COLO668 (cell line): ENCODE measurements around the gene GRIK2.

Source experiments
- DNase-seq: peaks from one replicate; lab custom pipeline; 2025; ENCODE audit not compliant: unreplicated experiment; lab: John Stamatoyannopoulos, UW

GRIK2 gene

DNA sequence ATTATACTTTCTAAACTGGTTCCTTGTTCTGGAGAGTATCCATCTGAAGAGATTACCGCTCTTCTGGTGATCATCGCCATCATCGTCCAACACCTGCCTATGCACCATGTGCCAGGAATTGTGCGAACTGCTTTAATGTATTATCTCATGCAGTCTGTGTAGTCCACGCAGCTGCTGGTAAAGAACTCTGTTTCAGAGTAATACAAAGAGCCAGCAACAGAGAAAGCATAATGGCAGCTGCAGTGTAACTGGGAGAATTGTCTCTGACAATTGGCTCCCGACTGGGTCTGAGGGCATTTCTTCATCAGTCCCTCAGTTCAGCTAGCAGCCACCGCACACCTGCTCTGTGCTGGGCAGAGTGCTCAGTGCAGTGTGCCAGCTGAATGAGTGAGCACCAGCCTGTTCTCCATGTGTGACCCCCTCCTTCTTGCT, 383.4 kb downstream of the GRIK2 start:
- DNase-seq = no peak

DNA sequence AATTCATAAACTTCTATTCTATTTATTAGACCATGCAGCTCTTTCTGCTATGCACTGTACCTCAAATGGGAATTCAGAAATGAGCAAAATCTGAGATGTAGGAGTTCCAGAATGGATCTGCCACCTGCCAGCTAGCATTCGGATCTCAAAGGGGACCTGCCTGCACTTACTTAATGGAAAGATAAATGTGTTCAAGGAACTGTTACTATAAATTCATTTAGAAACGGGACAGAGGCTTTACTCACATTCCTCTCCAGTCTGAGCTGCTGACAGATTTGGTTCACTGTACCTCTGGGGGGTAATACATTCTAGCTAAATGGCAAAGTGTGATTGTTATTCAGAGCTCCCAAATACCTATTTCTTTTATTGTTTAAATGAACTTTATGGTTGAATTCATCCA, 384.1 kb downstream of the GRIK2 start:
- DNase-seq = no peak

DNA sequence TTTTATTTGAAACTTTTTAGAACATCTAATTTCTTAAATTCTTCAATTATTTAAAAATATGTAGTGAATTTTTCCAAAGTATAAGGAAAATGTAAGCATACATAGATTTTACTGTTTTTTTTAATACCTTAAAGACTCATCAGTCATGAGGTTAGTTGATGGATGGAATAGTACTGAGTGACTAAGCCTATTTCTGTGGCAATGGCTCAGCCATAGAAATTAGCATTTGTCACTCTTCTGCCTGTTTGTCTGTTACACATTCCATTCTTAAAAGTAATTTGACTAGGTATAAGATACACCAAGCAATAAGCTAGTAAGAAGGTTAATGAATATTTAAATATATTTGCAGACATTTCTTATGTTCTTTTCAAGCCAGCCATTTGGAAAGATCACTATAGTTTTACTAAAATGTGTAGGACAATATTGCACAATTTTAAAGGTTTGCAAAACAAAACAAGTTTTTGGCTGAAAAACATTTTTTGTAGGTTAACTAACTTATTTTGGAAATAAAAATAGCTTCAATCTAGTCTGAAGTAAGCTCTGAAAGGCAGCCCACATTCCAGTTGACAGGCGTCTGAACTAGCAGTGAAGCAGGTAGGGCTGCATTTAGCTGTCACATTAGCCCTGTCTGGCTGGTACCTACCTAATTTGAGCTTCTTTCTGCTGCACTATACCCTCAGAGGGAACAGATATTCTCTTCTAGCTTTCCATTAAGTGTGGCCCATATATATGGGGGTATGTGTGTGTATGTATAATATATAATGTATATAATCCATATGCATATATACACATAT, 385.7 kb downstream of the GRIK2 start:
- no peak for DNase-seq

DNA sequence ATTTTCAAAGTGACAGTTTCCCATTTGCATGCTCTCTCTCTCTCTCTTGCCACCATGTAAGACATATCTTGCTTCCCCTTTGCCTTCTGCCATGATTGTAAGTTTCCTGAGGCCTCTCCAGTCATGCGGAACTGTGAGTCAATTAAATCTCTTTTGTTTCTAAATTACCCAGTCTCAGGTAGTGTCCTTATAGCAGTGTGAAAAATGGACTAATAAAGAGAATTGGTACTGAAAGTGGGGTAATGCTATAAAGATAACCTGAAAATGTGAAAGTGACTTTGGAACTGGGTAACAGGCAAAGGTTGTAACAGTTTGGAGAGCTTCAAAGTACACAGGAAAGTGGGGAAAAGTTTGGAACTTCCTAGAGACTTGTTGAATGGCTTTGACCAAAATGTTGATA, 389.8 kb downstream of the GRIK2 start:
- DNase-seq = no peak

DNA sequence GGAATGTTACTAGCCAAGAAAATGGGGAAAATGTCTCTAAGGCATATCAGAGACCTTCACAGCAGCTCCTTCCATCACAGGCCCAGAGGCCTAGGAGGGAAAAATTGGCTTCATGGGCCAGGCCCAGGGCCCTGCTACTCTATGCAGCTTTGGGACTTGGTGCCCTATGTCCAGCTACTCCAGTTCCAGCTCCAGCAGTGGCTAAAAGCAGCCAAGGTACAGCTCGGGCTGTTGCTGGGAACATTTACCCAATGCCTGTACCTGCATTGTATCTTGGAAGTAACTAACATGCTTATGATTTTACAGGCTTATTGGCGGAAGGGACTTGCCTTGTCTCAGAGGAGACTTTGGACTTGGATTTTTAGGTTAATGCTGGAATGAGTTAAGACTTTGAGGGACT, 390.6 kb downstream of the GRIK2 start:
- DNase-seq = no peak

DNA sequence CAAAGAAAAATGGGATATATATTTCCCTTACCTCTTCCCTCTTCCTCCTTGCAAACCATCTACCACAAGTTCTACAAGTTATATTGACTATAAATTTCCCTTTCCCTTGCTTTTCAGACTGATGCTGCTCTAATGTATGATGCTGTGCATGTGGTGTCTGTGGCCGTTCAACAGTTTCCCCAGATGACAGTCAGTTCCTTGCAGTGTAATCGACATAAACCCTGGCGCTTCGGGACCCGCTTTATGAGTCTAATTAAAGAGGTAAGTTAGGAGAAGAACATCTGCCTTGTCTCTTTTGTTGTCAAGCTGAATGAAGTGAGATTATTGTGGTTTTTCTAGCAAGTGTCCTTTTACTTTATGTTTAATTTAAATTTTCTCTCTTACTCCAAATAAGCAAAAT, 406.0 kb downstream of the GRIK2 start:
- DNase-seq = no peak

DNA sequence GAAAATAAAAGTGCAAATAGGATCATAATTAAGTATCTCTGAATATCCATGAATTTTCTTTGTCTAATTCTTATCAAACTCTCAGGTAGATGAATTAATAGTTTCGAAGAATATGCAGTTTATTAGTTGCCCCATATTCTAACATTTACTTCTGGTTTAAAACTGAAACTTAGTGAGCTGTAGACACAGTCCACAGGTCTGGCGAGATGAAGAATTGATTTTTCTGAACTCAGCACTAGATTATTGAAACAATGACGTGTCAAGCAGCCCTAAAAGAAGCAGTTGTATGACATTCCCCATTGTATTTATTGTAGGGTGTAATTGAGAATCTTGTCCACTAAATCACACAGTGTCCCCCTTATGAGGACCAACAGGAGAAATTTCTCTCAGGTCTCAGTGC, 407.1 kb downstream of the GRIK2 start:
- no peak for DNase-seq

DNA sequence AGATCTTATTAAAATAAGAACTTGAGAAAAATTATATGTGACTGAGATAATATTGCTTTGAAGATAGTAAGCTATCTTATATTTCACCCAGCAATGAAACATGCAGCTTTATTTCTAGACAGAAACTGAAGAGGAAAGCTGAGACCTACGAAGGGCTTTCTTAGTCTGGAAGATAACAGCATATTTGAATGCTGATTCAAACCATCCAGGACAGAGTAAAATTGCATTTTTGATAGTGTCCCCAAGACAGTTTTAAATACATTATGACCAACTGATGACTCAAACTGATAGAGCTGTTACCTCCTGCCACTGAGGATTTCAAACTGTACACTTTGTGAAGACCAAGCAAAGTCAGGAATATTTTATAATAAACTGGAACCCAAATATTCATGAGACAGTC, 409.6 kb downstream of the GRIK2 start:
- DNase-seq = no peak

DNA sequence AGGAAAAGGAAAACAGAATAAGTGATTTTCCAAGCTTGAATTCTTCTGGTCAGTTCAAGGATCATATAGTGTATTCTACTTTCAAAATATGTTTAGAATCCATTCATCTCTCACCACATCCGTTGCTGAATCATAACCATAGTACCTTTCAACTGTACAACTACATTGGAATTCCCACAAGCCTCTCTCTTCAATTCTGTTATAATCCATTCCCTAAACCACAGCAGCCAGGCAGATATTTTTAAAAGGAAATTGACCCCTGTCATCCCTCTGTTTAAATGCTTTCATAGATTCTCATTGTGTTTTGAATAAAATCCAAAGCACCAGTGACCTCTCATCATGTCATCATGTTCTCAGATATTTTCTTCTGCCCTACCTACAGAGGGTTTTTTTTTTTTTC, 412.7 kb downstream of the GRIK2 start:
- DNase-seq = no peak

DNA sequence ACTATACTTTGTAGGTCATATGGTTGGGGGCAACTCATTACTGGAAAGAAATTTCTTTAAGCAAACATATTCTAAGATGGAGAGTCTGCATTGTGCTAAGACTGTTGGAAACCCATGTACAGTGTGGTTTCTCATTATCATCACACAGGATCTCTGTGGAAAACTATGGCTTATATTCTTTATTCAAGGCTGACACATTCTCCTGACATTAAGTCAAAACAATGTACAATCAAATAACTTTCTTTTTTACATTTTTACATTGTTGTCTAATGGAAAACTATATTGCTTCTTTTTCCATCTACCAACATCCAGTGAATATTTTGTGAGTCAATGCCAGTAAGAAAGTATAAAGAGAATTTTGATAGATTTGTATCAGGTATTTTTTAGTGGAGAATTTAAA, 417.6 kb downstream of the GRIK2 start:
- no peak for DNase-seq

DNA sequence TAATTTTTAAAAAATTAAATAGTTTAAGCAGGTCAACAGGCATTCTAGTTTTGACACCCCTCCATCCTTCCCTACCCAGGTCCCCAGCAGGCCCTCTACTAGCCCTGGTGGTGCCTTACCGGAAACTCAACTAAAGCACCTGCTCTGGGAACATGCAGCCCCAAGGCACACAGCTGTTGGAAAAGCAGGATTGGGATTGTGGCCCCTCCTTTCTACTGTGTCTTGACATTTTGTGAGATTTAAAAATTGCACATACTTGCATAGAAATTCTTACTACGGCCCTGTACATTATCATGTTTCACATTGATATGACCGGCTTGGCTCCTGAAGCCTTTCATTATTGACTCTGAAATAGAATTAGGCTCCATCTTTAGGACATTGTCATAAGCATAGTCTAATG, 423.2 kb downstream of the GRIK2 start:
- DNase-seq = no peak

DNA sequence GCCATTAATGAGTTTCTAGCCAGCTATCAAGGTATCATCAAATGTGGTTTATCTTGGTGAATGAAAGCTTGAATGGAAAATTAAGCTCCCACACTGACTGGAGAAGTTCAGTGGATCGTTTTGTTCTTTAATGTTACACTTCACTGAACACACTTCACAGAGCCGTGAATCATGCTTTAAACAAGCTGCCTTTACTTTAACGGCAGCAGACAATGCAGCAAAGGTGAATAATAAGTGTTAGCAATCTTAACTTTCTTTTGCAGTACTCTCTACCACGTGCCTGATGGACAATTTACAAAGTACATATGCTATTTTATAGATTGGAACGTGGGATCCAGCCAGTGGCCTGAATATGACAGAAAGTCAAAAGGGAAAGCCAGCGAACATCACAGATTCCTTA, 424.5 kb downstream of the GRIK2 start:
- DNase-seq = no peak

DNA sequence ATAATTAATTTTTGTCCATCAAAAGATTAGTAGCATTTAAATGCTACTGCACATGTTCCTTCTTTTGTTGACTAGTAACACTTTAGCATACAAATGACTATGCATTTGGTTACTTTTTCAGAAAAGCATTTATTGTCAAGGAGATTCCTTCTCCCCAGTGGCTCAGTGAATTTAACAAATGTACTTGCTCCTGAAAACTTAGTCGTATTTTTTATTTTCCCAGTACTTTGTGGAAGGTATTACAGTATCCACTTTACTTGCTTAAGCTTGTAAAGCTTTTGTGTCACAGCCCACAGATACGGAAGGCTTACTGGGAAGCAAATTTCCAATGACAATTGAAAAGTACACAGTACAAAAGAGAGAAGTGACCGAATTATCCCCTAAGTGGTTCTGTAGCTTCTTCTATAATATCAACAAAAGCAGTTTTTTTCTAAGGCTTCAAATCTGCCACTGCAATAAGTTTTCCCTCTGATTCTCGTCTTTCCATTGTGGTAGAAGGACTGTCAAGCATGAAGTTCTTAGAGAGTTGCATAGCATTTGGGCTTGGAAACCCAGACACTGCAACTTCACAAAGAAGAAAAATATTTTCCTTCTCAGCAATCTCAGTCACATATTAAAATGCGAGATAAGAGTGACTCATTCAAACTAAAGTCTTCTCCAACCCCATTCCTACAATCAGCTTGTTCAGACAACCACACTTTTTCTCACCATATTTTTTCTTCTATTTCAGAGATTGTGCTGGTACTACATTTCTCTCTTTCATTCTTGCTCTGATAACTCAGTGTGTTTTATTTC, 431.2 kb downstream of the GRIK2 start:
- no peak for DNase-seq

DNA sequence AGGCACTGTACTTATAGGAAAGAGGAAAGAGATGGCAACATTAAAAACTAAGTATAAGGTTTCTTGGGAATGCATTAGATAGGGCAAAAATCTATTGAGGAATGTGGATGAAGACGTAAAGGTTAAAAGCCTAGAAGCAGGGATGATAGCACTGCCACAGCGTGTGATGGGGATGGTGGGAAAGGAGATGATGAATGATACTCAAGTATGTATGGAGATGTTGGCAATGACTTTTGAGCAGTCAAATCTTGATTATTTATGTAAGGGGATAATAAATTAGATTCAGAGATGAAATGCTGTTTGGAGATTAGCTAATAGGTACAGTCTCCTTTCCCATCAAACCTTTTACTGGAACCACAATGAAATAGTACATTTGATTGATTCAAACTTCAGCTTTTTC, 432.8 kb downstream of the GRIK2 start:
- no peak for DNase-seq

DNA sequence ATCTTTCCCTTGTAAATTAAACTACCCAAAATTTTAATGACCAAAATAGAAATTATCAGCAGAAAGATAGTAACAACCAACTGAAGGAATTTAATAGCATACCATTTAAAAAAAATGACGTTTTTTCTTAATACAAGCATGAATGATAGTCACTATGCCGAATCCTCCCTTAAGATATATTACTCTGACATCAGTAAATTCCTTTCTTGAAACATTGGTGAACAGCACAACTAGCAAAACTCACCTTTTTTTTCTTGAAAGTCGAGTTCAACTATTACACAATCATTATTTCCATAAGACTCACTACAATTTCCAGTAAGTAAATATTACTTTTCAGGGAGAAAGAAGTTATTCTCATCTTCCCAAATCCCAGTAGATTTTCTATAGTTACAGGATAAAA, 433.2 kb downstream of the GRIK2 start:
- no peak for DNase-seq

DNA sequence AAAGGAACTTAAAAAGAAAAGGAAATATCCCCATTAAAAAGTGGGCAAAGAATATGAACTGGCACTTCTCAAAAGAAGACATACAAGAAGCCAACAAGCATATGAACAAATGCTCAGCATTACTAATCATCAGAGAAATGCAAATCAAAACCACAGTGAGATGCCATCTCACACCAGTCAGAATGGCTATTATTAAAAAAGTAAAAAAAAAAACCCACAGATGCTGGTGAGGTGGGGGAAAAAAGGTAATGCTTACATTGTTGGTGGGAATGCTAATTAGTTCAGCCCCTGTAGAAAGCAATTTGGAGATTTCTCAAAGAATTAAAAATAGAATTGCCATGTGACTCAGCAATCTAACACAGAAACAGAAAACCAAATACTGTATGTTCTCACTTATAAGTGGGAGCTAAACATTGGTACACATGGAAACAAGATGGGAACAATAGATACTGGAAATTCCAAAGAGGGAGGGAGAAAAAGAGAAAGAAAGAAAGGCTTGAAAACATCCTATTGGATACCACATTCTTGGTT, 437.1 kb downstream of the GRIK2 start:
- DNase-seq = no peak

DNA sequence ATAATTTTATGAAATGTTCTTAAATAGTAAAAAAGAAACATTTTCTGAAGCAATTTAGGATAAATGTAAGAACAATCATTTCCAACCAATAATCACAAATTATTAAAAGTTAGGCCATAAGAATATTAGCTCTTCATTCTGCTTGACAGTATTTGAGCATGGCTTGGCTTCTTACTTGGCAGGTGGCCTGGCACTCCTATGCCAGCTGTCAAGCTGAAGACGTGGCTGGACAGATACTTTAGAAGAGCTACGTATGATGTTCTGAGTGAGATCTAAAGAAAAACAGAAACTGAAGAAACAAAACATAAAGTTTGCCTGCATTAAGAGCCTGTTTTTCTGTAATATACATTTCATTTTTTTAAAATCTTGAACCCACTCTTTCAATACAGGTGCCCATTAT, 438.9 kb downstream of the GRIK2 start:
- no peak for DNase-seq

DNA sequence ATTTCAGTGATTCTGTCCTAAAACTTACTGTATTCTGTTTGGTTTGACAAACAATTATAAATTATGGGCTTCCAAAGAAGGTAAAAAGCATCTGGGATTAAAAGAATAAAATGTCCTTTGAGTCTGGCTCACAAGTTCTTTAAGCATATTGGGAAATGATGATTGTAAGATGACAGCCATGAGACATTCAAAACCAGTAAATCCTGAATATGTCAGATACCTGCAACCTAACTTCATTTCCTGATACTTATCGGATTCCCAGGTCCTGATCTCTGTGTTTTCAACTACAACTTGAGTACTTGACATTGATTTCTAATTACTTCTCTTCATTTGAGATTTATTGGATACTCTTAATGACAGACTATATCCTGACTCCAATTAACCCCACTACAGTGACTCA, 446.6 kb downstream of the GRIK2 start:
- no peak for DNase-seq

DNA sequence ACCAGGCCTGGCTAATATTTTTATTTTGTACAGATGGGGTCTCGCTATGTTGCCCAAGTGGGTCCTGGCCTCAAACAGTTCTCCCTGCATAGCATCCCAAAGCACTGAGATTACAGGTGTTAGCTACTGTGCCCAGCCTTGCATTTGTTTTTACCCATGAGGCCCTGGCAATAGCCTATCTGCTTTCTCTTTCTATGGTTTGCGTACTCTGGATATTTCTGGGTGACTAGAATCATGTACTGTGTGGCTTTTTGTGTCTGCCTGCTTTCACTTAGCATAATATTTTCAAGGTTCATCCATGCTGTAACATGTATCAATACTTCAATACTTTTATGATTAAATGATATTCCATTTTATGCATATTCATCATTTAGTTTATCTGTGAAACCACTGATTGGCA, 451.7 kb downstream of the GRIK2 start:
- DNase-seq = no peak

DNA sequence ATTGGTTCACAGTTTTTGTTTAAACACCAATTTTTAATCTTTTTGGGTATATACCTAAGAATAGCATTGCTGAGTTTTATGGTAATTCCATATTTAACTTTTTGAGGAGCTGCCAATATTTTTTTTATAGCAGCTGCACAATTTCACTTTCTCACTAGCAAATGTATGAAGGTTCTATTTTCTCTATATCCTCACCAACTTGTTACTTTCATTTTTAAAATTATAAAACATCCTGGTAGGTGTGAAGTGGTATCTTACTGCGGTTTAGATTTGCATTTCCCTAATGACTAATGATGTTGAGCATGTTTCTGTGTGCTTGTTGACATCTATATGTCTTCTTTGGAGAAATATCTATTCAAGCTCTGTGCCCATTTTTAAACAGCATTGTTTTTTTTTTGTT, 452.1 kb downstream of the GRIK2 start:
- no peak for DNase-seq

DNA sequence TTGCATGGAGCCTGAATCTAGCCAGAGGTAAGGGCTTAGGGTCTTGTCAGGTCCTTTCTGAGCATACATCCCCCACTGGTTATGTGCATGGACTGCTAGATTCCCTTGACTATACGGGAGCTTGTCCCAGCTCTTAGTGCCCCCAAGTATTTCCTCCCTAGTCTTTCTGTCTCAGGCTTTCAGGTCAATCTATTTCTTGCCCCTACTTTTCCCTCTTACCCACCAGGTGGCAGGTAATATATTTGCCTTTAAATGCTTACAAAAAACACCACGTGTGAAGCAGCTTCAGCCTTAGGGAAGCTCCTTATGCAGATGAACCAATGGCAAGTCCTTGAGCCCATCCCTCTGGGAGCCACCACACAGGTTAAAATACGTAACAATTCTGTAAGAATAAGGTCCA, 454.2 kb downstream of the GRIK2 start:
- no peak for DNase-seq

DNA sequence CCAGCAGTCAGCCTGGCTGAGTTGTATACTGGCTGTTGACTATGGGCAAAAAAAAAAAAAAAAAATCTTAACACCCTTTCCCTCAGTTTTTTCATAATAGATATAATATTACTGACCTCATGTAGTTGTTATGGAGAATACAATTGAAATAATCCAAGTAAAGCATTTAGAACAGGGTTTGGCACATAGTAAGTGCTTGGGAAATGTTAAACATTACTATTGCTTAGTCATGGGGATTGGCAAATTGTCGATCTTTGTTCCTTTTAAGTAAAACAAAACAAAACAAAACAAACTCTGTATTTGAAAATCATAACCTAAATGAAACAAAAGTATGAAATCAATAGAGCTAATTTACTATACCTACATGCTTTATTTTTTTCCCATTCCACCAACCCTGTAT, 458.4 kb downstream of the GRIK2 start:
- no peak for DNase-seq
